GM18867 (cell line): ENCODE results near the gene TWF2.
"Not testable (repeated sequence)": the region's sequence is repeated elsewhere in the genome, so short reads cannot be mapped to it uniquely, and the experiment has no call there.

ENCODE experiments used
- ATAC-seq: cut with Tn5 transposase; IDR thresholded peaks from one replicate; pipeline ENCODE4 v1.9.1; 2021; ENCODE audit warnings: mild to moderate bottlenecking, moderate library complexity; ENCODE audit not compliant: unreplicated experiment

Gene TWF2

DNA sequence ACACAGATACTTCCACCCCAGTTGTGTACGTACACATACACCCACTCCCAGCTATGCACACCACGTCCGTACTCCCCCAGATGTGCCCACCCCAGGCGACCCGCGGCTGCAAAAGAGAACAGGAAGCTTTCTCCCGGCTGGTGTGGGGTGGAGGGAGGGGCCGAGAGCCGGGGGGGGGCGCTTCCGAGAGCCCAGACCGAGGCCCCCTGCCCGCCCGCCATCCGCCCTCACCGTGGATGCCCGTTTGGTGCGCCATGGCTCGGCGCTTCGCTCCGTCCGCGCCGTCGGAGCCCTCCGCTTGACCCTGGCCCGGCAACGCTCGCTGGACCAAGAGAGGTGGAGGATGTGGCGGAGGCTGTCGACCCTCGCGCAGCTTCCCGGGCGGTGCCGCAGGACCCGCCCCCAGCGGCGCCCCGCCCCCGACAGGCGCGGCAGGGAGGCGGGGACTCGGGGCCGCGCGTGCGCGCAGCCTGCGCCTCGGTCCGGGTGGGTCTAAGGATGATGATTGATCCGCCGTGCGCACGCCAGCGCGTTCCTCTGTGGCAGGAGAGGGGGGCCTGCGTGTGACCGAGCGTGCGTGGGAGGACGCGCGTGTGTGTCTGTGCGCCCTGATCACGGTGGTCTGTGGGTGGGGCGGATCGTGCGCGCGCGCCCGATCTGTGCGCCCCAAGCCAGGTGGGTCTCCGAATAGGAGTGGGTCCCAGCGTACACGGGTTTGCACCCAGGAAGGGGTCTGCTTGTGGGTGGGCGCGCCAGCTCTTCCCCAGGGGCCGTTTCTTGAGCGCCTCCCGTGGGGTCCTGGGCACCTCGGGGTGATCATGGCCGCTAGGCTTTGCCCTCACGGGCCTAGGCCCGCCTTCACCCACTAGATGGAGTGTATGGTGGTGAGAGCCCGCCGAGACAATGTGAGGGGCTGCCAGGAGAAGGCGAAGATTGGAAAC lies at the start of gene TWF2:
Gene TWF2, minus strand, starts transcription at position 398 of the 941 bp plus-strand sequence. Its CDS starts 142 bp downstream, at position 256.
- peak; percentile 72 for ATAC-seq

DNA sequence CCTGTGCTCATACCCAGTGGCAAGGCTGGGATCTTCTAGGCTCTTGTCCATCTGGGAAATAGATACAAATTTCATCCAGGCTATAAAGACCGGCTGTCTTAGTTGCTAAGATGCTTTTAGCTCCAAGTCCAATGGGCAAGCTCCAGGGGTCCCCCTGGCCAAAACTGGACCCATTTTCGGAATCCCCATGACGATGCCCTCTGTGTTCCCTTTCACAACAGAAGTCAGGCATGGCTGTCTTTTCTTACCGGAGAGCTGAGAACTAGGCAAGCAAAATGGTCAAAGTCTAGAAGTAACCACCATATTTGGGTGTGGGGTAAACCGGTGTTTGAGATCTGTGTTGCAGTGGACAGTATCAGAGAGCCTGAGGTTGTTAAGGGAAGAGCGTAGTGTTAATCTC lies 49.7 kb upstream of the TWF2 start:
- ATAC-seq: no peak

DNA sequence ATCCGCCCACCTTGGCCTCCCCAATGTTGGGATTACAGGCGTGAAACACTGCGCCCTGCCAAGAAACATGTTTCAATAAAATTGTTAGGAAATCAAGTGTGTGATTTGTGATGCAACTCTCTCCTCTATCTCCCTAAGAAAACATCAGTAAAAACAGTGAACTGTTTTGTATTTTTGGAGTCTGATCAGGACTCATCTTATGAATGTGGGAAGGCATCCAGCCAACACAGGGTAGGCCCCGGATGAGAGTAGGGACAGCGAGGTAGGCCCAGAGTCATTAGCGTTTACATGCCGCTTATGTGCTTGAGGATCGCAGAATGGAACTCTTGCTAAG lies 47.8 kb upstream of the TWF2 start:
- ATAC-seq: no peak

DNA sequence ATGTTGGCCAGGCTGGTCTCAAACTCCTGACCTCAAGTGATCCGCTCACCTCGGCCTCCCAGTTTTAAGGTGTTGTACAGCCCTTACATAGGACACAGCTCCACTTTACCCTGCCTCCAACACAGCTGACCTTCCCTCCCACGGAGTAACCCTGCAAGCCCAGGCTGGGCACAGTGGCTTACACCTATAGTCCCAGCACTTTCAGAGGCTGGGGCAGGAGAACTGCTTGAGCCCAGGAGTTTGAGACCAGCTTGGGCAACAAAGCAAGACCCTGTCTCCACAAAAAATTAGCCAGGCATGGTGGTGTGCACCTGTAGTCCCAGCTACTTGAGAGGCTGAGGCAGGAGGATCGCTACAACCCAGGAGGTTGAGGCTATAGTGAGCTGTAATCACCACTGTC lies 45.1 kb upstream of the TWF2 start:
- ATAC-seq: not testable (repeated sequence)

DNA sequence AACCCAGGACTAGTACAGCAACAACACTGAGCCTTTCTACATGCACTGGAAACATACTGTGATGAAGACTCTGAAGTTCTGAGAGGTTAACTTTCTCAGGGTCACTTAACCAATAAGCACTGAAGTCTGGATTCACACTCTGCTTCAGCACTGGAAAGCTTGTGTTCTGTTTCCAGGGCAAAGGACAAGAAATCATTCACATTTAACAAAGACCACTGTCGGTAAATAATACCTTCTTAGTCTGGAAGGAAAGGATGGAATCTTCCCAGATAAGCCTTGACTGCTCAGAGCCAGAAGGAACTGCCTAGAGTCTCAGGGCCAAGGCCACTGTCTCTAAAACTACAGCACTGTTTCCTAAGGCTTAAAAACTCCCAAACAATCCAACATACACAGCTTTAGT lies 44.3 kb upstream of the TWF2 start:
- ATAC-seq: no peak

DNA sequence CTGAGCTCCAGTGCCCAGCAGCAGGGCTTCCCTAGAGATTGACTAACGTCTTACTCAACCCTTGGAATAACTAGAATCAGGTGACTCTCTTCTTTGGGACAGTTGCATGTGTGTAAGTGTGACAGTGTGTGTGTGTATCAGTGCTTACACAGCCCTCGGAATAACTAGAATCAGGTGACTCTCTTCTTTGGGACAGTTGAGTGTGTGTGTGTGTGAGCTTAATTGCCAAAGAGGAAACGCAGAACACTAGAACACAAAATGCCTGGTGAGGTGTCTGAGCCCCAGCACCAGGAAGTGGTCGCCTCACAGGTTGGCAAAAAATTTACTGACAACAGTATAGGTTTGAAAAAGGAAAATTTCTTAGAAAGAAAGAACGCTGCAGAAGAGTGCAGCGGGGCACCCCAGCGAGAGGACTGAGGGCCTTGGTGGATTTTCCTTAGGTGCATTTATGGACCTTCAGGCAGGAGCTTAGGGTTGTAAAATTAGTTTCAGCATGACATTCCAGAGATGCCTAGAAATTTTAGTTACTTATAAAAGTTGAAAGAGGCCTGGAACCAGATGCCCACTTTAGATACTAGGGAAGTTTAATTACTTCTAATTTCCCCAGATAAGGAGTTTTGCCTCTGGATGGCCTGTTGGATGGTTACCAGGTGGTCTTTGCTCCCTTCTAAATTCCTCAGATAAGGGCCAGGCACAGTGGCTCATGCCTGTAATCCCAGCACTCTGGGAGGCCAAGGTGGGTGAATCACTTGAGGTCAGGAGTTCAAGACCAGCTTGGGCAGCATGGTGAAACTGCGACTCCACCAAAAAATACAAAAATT lies 43.2 kb upstream of the TWF2 start:
- no peak for ATAC-seq

DNA sequence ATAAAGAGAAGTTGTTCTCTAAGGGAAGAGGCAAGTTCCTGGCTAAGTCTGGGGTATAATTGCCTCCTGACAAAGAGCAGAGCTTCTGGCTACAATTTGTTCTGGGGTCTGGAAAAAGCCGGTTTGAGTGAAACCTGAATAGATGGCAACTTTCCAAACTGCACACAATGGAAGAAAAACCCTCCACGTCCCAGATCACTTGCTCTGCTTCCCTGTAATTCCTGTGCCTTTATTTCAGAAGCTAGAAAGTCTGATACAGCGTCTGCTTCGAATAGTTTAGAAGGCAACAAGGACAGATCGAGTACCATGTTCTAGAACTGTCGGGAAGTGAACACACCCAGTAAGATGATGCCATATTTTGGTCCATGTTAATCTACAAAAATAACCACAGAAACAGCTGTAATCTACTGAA lies 41.1 kb upstream of the TWF2 start:
- ATAC-seq: no peak

DNA sequence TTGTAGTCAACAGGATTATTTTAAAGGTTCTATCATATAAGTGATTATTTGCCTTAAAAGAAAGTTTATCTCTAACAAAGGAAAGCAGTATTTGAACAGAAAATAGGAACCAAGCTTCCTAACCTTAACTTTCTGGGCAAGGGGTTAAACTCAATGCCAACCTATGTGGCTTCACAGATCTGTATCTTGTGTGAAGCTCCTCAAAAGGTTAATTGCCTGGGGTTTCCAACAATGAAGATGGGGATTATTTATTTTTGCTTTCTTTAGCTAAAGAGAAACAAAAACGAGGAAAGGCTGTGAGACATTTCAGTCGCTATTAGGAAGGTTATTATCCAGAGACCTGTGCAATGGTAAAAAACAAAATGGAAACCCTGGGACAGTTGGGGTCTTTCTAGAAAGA lies 40.6 kb upstream of the TWF2 start:
- no peak for ATAC-seq

DNA sequence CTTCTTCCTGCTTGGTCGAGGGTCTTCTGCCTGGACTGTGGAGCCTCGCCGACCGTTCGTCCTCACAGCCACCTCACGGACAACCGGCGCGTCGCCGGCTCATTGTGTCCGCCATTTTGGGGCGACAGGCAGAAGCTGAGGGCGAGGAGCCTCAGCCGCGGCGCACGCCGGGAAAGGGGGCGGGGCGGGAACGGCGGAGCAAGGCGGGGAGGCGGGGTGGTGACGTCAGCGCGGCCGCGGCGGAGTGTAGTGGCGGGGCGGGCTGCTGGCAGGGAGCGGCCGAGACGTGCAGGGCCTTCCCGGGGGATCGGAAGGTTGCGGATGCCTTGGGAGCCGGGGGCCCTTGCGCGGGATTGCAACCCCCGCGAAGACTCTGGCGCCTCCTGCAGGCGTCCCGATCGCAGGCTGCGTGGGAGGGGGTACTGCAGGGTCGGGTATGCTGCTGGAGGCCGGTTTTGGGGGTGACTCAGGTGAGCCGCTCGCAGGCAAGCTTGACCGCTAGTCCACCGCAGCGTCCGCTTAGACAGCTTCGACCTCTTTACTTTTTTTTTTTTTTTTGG lies 39.6 kb upstream of the TWF2 start, which contains the start of gene WDR82:
Gene WDR82, minus strand, starts transcription at position 140 of the 560 bp plus-strand sequence. CDS start 288 bp downstream, outside the sequence.
- ATAC-seq: peak; percentile 84

DNA sequence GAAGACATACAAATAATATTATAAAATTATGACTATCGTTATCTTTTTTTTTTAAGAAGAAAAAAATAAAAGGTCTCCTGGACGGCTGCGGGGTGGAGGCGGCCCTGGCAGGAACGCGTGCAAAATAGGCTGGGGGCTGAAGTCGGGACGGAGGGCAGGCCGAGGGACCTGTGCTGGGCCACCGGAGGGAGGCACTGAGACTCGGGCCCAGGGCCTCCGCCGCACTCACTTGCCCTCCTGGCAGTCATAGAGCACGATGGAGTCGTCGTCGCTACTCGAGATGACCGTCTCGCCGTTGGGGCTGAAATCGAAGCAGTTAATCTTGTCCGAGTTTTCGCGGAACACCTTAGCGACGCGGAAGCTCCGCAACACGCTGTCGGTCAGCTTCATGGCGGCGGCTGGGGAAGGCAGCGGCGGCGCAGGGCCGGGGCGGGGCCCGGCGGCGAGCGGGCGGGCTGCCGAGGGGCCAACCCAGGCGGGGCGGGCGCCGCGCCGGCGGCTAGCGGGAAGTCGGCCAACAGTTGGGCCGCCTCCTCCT lies 39.1 kb upstream of the TWF2 start:
- peak; percentile 66 for ATAC-seq

DNA sequence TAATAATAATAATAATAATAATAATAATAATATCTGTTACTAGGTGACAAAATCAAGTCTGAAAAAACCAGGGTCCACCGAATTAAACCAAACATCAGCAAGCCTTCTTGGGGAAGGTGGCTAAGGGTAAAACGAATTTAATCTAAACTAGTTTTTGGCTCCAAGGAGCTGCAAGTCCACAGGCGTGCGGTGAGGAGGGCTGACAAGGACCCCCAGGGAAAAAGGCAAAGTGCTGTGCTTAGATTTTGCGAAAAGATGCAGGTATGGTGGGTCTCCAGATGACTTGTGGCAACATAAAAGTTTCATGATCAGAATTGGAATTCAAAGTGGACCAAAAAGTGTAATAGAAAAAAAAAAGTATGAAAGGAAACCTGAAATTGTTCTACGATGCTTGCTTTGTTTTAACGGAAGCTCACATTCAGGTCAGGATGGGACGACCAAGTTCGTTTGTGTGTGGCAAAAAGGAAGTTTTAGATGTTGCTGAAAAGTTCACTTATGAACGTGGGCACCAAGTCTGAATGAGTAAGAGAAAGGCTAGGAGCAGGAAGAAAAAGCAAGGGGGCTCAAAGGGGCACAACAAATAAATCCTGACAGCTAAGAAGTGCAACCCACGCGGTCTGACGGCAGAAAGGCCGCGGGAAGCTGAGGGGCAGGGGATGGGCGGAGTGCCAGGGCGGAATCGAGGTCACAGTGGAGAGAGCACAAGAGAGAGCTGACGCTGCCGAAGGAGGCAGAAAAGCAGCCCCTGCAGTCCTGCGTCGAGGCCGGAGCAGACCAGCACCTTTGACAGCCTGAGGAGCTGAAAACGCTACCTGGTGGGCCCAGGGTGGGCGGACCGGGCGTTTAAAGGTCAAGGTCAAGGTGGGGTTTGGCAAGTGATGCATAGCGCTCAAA lies 38.4 kb upstream of the TWF2 start:
- no peak for ATAC-seq

DNA sequence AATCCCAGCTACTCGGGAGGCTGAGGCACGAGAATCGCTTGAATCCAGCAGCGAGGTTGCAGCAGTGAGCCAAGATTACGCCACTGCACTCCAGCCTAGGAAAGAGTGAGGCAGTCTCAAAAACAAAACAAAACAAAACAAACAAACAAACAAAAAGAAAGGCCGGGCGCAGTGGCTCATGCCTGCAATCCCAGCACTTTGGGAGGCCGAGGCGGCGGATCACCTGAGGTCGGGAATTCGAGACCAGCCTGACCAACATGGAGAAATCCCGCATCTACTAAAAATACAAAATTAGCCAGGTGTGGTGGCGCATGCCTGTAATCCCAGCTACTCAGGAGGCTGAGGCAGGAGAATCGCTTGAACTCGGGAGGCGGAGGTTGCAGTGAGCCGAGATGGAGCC lies 35.8 kb upstream of the TWF2 start:
- not testable (repeated sequence) for ATAC-seq

DNA sequence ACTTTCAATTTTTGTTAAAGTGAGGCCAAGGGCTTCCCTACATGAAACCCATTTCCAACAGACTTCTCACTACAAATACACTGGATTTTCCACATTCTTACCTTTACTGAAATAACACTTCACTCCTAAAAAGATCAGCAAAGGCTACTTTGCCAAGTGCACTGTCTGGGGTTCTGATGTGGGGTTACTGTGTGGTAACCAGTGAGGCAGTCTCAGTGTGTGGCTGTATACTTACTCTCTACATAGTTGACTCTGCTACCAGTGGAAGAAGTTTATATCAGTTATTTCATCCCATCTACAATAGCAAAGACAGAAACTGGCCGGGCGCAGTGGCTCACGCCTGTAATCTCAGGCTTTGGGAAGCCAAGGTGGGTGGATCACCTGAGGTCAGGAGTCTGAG lies 33.9 kb upstream of the TWF2 start:
- no peak for ATAC-seq

DNA sequence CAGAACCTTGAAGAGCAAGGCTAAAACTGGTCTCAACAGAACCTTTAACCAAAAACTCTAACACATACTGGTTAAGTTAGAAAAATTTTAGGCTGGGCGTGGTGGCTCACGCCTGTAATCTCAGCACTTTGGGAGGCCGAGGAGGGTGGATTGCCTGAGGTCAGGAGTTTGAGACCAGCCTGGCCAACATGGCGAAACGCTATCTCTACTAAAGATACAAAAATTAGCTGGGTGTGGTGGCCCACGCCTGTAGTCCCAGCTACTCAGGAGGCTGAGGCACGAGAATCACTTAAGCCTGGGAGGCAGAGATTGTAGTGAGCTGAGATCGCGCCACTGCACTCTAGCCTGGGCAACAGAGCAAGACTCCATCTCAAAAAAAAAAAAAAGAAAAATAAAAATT lies 33.2 kb upstream of the TWF2 start:
- not testable (repeated sequence) for ATAC-seq

DNA sequence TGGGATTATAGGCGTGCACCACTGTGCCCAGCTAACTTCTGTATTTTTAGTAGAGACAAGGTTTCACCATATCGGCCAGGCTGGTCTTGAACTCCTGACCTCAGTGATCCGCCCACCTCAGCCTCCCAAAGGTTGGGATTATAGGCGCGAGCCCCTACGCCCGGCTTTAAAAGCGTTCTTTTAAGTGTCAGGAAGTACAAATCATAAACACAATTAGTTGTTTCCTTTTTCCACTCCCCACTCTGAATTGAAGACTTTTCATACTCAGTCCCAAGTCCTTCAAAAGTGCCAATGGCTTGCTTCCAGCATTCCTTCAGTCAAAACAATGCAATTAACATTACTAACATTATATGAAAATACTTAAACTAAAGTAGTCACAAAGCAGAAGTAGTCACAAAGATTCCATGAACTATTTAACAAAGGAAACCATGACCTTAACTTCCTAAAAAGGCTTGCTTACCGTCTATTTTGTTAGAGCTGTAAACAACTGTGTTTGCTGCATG lies 31.3 kb upstream of the TWF2 start:
- no peak for ATAC-seq

DNA sequence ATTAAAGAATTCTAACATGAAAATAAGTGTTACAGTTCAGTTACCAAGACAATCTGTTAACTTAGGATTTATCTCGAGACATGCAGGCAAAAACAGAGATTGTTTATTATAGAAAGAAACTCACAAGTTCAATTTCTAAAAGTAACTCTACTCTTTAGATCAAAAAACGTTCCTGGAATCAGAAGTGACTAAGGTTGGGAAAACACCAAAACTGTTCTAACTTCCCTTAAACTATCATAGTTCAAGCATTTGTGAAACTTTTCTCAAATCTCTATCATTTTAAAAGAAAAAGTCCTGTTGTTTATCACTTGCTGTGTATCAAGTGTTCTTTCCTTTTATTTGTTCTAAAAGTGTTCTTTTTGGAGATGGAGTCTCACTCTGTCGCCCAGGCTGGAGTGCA lies 30.8 kb upstream of the TWF2 start:
- ATAC-seq: no peak

DNA sequence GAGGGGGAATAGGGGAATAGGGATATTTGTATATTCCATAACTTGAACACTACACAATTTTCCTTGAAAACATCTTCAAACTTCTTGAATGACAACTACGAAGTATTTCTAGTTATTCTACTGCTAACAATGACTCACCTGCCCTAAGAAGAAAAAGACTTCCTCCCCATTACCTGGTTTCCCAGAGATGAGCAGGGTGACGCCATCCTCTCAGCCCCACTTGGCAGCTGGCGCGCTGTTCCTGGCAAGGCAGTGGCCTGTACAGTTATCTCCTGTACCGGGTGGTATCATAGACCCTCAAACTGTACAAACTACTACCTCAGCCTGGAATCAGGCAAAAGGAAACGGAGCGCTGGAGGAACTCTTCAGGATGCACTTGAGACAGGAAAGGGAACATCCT lies 29.1 kb upstream of the TWF2 start:
- no peak for ATAC-seq

DNA sequence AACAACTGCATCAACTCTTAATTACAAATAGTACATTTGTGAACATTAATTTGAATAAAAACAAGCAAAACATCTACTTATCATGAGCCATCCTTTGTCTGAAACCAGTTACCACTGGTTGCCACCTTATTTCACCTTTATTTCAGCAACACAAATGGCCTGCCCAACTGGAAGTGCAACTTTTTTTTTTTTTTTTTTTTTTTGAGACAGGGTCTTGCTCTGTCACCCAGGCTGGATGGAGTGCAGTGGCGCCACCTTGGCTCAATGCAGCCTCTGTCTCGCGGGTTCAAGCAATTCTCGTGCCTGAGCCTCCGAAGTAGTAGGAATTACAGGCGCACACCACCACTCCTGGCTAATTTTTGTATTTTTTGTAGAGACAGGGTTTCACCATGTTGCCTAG lies 26.4 kb upstream of the TWF2 start:
- no peak for ATAC-seq

DNA sequence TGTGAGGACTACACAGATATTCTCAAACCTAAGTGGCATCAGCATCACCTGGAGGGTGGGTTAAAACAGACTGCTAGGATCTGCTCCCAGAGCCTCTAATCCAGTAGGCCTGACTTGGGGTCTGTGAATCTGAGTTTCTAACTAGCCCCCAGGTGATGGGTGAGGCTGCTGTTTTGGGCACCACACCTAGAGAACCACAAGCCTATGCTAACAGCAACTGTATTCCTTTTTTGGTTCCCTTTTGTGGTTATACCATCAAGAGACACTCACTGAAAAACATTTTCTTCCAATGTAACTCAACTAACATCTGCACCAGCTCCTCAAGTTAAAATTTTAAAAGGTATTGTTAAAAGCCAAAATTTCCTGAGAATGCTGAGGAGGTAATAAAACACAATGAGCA lies 23.5 kb upstream of the TWF2 start:
- ATAC-seq: no peak

DNA sequence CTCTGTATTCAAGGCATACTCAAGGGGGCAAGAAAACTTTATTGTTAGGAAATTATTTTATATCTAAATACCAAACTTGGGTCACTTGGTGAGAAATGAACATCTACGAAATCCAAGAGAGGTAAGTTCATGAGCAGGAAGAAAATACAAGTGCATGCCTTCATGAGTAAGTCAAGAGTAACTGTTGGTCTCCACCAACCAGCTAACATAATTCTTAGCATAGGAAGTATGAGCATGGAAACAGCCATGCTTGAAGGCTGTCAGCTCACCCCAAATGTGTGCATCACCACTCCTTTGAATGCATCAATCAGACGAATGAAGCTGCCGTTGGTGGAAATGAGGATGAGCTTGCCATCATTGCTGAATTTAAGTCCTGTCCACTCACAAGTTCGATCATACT lies 20.5 kb upstream of the TWF2 start:
- no peak for ATAC-seq
